GM12873 (cell line): ENCODE results near the gene KDM6A.

ENCODE experiments used
- CTCF ChIP-seq: IDR thresholded peaks from 2 replicates; pipeline ENCODE4 v1.5.1; 2012; ENCODE audit warnings: low read depth, mild to moderate bottlenecking, moderate library complexity, low read length, control low read depth; ENCODE audit not compliant: insufficient read depth; ENCODE audit errors: missing control alignments

The KDM6A gene

GRCh38 chrX:45009371-45010000, 136.5 kb downstream of the KDM6A start:
- TF ChIP-seq CTCF: no peak

GRCh38 chrX:45011131-45011530, 138.1 kb downstream of the KDM6A start:
- no peak for TF ChIP-seq CTCF

GRCh38 chrX:45011597-45011996, 138.6 kb downstream of the KDM6A start:
- TF ChIP-seq CTCF: no peak

- TF ChIP-seq CTCF: no peak
These were observed 145.0 kb downstream of the KDM6A start for GRCh38 chrX:45017946-45018345.

- TF ChIP-seq CTCF: no peak
These were observed 149.2 kb downstream of the KDM6A start for GRCh38 chrX:45022150-45022549.

GRCh38 chrX:45024501-45024900, 151.5 kb downstream of the KDM6A start:
- no peak for TF ChIP-seq CTCF

GRCh38 chrX:45026036-45026435, 153.0 kb downstream of the KDM6A start:
- no peak for TF ChIP-seq CTCF

GRCh38 chrX:45031830-45032378, 158.9 kb downstream of the KDM6A start:
- TF ChIP-seq CTCF: no peak
